Measurements from ENCODE around the gene PIP4K2B.

The PIP4K2B gene

DNA sequence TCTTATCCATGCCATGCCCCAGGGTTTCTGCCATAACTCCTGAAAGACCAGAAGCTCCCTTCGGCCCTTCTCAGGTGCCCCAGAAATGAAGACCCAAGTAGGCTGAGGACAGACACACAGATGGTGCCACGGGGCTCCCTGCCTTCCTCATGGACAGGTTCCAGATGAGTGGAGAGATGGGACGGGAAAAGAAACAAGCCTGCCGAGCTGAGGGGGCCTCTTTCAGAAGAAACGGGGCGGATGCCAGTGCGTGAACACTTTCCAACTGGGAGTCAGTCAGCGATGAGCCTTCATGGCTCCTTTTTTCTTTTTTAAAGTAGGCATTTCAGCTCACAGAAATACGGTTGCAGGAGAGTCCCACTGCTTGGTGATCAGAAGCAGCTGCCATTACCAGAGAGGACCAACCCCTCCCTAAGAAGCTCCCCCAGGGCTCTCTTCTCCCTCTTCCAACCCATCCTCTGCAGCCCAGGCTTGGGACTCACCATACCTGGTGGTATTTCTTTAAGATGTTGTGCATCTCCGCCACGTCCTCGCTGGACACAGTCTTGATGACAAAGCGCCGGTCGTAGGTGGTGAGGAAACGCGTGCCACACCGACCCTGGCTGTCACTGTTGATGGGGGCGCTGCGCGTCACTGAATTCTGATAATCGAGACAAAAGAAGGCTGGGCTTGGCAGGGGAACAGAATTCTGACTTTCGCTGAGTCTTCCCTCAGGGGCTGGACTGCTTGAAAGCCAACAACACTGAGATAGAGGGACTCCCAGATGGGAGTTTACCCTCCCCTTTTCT lies 19.2 kb downstream of the PIP4K2B start:
- in situ Hi-C loops (cut with MboI; ENCODE audit: low sequenced_read_pairs) = no loop called here

DNA sequence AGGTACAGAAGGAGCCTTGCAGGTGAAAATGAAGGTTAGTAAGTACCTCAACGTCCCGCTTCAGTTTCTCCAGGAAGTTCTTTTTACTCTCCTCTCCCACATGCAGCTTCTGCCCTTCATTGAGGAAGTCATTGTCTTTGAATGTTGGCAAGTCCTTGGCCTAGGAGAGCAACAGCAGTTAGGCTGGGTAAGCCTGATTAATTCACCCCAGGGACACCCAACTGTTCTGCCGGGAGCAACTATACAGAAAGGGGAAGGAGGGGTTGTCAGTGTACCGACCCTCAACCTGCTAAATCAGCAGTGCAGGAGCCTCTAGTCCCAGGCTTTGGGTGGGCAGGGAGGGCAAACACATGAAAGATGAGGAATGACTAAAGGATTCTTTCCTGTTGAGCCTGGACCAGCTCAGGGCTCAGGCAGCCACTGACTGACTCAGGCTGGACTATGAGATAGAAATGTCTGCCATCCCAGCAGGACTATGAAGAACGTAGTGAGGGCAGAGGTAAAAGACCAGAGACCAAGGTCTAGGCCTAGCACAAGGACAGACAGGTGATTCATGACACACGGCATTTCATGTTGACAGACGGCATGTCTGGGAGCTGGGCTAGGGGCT lies 21.6 kb downstream of the PIP4K2B start:
- in situ Hi-C loops (cut with MboI; ENCODE audit: low sequenced_read_pairs) = no loop called here

DNA sequence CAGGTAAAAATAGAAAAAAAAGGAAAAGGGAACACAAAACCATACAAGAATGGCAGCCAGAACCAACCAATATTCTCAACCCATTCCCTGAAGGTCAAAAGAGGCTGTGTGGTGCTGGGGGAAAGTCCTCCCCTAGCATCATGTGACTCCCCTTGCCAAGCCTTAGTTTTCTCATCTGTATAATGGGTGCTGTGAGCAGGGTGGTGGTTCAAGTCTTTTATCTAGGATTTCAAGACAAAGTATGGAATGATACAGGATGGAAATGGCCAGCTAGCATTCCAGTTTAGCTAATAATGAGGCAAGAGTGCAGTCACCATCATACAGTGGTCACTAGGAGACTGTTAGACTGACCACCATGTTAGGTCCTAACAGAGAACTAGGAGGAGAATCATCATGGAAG lies 26.1 kb downstream of the PIP4K2B start:
- in situ Hi-C loops (cut with MboI; ENCODE audit: low sequenced_read_pairs) = no loop called here

GRCh38 chr17:38768417-38768816 lies 30.9 kb downstream of the PIP4K2B start:
- in situ Hi-C loops (cut with MboI; ENCODE audit: low sequenced_read_pairs) = no loop called here

DNA sequence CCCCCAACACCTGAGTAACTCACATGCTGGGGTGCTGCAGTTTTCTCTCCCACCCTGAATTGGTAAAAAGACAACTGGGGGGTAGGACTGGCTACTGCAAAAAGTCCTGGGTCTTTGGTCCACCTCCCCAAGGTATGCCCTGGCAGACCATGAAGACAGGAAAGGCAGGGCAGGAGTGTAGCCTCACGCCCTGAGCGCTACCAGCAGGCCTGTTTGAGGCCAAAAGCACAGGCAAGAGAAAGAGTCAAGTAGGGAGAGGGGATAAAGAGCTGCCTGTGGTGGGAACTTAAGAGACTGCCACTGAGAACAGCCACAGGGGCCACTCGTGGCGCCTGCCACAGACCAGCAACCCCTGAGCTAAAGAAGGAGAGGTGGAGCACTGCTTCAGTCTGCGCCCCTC lies 33.0 kb downstream of the PIP4K2B start:
- in situ Hi-C loops (cut with MboI; ENCODE audit: low sequenced_read_pairs) = no loop called here

DNA sequence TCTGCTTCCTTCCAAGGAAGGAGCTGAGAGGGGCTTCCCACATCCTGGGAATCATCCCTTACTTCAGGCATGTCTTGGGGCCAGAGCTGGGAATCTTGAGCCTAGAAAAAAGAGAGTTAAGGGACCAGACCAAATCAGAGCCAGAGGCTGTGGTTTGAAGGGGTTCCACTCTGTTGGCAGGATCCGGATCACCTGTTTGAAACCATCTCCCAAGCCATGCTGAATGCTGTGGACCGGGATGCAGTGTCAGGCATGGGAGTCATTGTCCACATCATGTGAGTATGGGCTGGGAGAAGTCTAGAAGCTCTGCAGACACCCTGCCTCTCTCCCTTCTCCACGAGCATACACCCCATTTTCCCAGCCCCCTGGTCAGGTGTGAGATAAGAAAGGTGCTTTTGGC lies 37.1 kb downstream of the PIP4K2B start:
- in situ Hi-C loops (cut with MboI; ENCODE audit: low sequenced_read_pairs) = no loop called here

- in situ Hi-C loops (cut with MboI; ENCODE audit: low sequenced_read_pairs) = no loop called here
Observed at GRCh38 chr17:38761612-38762011, 37.7 kb downstream of the PIP4K2B start.

GRCh38 chr17:38753071-38753506 lies 46.3 kb downstream of the PIP4K2B start:
- in situ Hi-C loops (cut with MboI; ENCODE audit: low sequenced_read_pairs) = no loop called here

DNA sequence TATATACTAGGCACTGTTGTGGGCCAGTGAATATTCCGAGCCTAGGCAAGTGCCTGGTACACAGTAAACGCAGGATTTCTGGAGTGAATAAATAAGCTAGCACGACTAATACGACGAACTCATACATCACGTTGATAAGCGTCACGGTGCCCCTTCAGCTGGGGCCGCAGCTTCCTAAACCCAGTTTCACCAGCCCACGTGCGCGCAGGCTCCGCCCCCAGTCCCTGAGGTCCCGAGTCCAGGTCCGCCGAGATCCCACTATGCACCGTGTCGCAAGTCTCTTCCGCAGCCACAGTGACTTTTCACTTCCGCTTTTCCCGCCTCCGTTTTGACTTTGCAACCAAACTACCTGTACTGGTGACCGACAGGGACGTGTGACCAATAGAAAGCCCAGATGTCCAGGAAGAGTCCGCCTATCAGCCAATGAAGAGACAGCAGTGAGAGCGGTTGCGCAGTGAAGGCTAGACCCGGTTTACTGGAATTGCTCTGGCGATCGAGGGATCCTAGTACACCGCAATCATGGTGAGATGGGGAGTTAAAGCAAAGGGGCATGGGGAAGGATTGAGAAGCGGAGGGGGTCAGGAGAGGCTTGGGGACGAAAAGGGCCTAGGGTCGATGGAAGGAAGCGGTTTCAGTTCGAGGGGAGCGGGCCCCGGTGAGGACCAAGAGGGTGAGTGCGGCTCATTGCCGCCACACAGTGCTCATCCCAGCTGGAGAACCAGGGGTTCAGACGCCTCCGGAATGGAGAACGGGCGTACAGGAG lies 46.9 kb downstream of the PIP4K2B start, which contains the start of gene PSMB3:
Gene PSMB3, plus strand, starts transcription at position 434 of the 763 bp plus-strand sequence. Its CDS starts 86 bp downstream, at position 520.
- in situ Hi-C loops (cut with MboI; ENCODE audit: low sequenced_read_pairs) = no loop called here

DNA sequence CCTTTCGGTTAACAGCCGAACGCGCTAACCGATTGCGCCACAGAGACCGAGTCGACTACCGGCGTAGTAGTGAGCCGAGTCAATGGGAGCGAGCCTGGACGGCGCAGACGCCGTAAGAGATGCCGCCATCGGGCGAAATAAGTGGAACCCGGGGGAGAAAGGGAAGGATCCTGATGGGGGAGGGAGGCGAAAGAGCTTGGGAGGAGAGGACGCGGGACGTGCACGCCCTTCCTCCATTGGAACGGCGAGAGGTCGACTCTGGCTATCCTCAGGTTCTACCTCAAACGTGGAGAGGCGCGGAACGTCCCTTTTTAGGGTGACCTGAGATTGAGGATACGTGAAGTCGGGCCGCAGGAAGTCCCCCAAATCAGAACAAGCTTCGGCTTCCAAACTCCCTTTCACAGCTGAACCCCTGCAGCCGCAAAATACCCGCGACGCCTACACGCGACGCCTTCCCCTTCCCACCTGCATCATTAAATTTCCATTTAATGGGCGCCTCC lies 47.5 kb downstream of the PIP4K2B start:
- in situ Hi-C loops (cut with MboI; ENCODE audit: low sequenced_read_pairs) = no loop called here

GRCh38 chr17:38751144-38751807 lies 48.1 kb downstream of the PIP4K2B start:
- in situ Hi-C loops (cut with MboI; ENCODE audit: low sequenced_read_pairs) = no loop called here

DNA sequence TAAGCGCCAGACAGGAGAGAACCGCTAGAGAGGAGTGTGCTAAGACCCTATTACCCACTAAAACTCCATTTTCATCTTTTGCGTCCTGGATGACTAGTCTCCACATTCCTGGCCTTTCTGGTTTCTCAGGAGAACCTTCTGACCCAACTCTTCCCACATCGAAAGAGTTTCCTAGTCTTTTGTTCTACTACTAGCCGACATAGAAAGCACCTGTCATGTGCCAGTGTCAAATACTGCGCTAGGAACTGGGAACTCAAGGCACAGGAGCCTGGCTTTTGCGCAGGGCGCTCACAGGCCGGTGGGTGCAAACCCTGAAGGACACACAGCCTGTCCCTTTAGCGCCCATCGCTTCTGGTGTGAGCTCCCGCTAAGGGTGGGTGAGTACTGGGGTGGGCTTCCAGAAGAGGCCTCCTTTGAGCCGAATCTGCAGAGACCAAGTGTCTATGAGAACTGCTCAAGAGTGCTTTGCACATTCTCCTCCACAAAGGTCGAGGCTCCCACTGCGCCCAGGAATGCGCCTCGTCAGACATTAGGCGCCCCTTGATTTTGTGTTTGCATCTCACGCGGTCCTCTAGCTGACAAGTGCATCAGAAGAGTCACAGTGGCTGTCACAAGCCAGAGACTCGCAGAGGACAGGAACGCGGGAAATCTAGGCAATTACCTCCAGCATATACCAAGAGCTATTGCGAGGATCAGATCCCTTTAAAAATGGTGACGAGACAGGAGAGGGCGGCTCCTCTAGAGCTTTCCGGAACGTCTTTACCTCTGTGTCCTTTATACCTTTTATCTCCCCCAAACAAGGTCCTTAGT lies 48.8 kb downstream of the PIP4K2B start:
- in situ Hi-C loops (cut with MboI; ENCODE audit: low sequenced_read_pairs) = no loop called here

- in situ Hi-C loops (cut with MboI; ENCODE audit: low sequenced_read_pairs) = no loop called here
Observed at GRCh38 chr17:38750044-38750311, 49.4 kb downstream of the PIP4K2B start.

DNA sequence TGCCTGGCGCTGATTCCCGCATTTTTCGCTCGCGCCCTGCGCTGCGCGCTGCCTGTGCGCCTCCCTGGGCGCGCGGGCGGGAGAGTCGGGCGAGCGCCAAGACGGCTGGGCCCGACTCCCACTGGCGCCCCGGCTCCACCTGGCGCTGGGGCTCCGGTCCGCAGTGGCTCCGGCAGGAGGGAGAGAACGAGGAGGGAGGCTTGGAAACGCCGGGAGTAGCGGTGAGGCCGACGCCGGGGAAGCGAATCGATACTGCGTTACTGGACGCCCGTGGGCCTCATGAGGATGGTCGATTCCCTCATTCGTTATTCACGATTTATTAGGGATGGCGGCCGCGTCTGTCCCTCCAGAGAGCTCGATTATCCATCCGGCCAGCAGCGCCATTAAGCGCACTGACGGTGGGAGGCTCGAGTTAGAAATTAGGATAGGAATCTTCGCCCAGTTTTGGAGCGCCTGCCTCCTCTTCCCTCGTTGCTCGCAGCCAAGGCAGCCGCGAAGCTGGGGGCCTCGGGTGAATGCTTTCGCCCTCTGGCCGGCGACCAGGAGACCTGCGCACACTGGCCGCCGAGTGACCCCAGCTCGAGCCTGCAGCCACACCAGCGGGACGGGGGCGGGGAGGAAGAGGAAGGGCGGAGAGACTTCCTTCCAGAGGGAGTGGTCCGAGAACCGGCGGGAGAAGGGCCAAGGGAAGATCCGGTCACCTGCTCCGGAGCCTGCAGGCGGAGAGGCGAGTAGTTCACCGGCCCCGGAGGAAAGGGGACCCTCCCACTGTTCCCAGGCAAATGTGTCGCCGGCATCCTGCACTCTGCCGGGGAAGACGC lies 49.9 kb downstream of the PIP4K2B start:
- in situ Hi-C loops (cut with MboI; ENCODE audit: low sequenced_read_pairs) = no loop called here

DNA sequence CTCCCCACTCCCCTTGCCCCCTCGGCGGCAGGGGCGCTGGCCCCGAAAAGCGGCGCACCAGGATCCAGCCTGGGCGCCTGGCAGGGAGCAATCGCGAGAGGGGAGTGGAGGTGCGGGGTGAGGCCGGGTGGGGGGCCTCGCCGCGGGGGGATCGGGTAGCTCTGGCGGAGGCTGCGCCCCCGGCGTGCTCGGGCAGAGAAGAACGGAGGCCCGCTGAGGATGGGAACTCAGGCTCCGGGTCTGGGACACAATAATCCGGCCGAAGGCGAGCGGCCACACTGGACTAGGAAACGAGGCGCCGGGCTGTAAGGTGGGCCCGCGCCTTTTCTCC lies 50.5 kb downstream of the PIP4K2B start:
- in situ Hi-C loops (cut with MboI; ENCODE audit: low sequenced_read_pairs) = no loop called here

DNA sequence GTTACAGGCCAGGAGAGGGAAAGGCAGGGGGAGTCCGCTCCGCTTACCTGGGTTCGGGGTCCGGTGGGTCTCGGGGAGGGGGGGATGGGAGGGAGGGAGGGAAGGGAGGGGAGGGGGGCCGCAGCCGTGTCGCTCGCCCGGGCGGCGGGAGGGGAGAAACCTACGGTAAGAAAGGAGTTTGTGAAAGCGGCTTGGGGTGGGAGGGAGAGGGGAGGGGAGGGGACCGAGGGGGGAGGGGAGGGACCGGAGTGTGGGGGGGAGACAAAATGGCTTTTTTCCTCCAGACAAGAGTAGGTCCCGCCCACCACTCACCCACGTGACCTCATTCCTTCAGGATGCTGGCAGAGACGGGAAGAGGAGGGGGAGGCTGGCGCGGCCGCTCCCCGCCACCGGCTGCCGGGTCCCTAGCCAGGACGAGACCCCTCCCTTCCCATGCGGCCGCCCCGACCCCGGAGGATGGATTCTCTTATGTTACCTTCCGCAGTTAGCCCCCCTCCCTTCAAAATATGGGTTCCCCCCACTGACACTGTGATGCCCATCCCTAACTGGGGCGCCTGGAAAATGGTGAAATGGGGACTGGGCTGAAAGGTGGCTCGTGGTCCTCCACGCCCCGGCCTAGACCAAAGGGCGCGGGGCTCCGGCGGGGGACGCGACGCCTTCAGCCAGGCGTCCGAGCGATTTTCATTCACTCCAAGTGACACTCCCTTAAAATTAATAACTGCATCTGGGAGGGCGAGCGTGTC lies 51.0 kb downstream of the PIP4K2B start, which contains the start of gene PCGF2:
Gene PCGF2, minus strand, starts transcription at position 188 of the 743 bp plus-strand sequence. CDS start 7,934 bp downstream, outside the sequence.
- in situ Hi-C loops (cut with MboI; ENCODE audit: low sequenced_read_pairs) = no loop called here

DNA sequence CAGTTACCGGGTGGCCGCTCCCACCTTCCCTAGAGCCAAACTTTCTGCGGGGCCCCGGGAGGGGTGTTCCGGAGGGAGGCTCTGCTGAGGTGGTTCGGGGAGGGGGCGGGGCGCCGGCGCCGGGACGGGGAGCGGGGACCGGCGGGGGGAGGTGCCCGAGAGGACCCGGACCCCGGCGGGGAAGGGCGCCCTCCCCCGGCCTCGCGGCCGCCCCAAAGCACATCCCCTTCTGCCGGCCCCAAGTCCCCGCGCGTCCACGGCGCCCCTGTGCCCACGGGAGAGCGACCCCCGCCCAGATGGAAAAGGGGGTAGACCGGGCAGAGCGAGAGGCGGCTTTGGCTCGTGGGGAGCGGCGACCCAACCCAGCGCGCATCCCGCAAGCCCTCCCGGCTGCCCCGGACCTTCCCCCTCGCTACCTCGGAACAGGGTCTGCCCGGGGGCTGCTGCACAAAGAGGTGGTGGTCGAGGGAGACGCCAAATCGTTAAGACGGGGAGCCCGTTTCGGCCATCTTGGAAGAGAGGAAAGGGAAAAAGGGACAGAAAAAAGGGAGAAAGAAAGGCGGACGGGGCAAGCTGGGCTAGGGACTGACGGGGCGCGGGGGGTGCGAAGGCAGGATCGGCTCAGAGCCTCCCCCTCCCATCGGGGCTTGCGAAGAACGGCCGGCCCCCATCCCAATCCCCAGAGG lies 51.8 kb downstream of the PIP4K2B start:
- in situ Hi-C loops (cut with MboI; ENCODE audit: low sequenced_read_pairs) = no loop called here

- in situ Hi-C loops (cut with MboI; ENCODE audit: low sequenced_read_pairs) = no loop called here
Observed at GRCh38 chr17:38746849-38747462, 52.4 kb downstream of the PIP4K2B start.

Measured in hTERT RPE-1 (cell line).